GM12874 (cell line): ENCODE data around the gene SARS1.

Experiments used
- CTCF ChIP-seq: IDR thresholded peaks from 2 replicates; pipeline ENCODE4 v1.5.1; 2011; ENCODE audit warnings: low read depth, mild to moderate bottlenecking, control low read depth, low read length, moderate library complexity; ENCODE audit not compliant: insufficient read depth

SARS1 gene

GRCh38 chr1:109188781-109189180, 24.9 kb upstream of the SARS1 start:
- no peak for TF ChIP-seq CTCF

GRCh38 chr1:109190189-109190588, 23.5 kb upstream of the SARS1 start:
- no peak for TF ChIP-seq CTCF

GRCh38 chr1:109191377-109191776, 22.3 kb upstream of the SARS1 start:
- TF ChIP-seq CTCF = peak; percentile 59; the same call in 1 of the 2 replicates

- no peak for TF ChIP-seq CTCF
Measured at GRCh38 chr1:109191891-109192290, 21.8 kb upstream of the SARS1 start.

GRCh38 chr1:109192433-109192832, 21.3 kb upstream of the SARS1 start:
- TF ChIP-seq CTCF = no peak

GRCh38 chr1:109193653-109194590, 19.8 kb upstream of the SARS1 start:
- TF ChIP-seq CTCF = peak; percentile 83

- no peak for TF ChIP-seq CTCF
Measured at GRCh38 chr1:109197158-109198042, 16.3 kb upstream of the SARS1 start.
